GM19193 (cell line): Measurements from ENCODE around the gene CLEC20A.

Source experiments
- POLR2A ChIP-seq: IDR thresholded peaks from 4 replicates; pipeline ENCODE4 v1.6.1; 2011; ENCODE audit not compliant: insufficient read depth, insufficient read length; ENCODE audit errors: extremely low read depth

Gene CLEC20A

DNA sequence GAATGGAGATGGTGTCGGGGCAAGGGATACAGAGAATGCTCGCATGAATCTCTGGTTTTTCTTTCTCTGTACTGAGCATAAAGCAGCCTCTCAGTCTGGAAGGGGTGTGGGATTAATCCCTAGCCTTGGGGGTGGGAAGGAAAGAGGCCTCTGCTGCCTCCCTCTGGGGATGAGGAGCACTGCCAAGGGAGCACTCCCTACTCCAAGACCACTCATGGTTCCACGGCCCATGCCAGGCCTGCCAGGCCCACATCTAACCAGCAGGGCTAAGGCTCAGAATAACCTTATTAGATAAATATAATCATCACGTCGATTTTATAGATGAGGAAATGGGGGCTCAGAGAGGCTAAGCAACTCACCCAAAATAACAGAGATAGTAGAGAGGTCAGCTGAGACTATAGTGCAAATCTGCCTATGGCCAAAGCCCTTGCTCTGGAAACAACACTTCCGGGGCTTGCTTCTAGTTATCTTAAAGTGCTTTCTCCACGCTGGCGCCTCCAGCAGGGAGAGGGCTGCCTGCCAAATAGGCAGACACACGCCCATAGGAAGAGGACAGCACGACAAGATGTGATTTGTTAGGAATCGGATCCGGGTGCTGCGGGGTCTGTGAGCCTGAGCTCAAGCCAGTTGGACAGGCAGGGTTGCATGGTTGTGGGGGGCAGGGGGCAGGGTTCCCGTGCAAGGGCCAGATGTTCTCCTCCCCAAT lies 16.7 kb upstream of the CLEC20A start:
- TF ChIP-seq POLR2A = no peak

GRCh38 chr1:178512566-178513277 lies 16.0 kb upstream of the CLEC20A start, which contains the start of gene TEX35:
Gene TEX35, plus strand, starts transcription at chr1:178513109. Its CDS starts 80 bp downstream, at chr1:178513189.
- no peak for TF ChIP-seq POLR2A

DNA sequence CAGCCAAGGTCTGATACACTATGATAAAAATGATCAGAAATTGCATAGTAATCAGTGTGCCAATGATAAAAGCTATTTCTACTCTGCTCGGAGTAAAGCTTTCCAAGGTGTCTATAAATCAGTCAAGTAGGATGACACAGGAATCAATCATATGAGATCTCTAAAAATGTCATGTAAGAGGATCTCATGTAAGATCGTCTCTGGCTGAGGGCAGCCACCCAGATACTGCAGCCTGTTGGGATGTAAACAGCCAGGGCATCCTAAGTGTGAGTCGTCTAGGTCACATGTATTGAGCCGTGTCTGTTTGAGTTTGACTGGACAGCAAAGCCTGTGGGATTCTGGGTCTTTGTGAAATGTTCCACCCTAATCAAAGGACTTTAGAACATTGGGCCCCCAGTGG lies 13.4 kb upstream of the CLEC20A start:
- no peak for TF ChIP-seq POLR2A

DNA sequence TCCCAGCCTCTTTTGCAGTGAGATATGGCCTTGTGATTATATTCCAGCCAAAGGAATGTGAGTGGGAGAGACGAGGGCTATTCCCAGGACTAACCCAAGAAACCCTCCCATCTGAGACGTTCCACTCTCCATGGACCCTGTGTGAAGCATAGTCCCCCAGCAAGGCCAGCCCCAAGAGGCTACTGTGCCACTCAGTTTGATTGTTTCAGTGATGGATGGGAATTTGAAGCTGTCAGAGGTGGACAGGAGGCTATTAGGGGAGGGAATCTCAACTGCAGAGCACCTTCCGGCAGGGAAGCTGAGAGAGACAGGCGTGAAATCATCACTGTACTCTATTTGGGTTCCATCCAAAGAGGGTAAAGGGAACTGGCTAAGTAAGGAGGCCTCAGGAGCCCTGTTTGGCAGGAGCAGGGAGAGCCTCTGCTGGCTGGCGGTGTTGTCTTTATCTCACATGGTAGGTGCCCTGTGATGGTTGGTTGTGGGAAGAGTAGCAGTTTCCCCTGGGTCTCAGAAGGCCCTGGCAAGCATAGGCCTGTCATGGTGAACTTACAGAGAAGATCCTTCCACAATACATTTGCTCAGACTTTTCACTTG lies 12.7 kb upstream of the CLEC20A start:
- TF ChIP-seq POLR2A = no peak

DNA sequence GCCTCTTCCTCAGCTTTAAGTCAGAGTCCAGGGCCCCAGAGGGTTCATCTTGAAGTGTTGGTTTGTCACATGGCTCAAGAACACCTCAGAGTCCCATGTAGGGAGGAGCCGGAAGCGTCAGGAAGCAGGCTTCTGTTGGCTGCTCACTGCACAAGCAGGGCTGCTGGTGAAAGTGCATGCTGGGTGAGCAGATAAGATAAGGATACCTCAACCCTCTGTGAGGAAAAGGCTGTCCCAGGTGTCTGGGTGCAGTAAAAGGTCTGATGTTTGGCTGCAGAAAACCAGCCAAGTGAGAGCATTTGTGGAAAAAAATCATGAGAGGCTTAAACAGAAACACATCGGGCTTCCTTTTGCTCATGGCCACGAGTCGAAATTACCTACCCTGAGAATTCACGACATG lies 9.9 kb upstream of the CLEC20A start:
- TF ChIP-seq POLR2A = no peak

DNA sequence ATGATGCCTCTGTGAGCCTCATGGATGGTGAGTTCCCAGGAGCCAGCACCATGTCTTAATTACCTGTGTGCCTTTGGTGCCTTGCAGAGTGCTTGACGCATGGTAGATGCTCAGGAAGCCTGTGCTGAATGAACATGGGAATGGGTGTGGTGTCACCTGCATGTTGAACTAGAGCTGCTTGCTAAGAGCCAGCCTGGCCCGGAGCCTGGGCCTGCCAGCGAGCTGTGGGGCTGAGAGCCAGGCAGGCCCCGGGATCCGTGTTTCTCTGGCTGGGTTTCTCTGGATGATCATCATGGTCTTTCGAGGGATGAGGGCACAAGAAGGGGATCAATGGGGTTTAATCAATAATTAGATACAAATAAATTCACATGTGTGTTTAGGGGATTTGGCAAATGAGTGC lies 9.4 kb upstream of the CLEC20A start:
- TF ChIP-seq POLR2A = no peak

- TF ChIP-seq POLR2A = no peak
Measured at GRCh38 chr1:178504286-178504685, 7.5 kb upstream of the CLEC20A start.

- no peak for TF ChIP-seq POLR2A
Measured at GRCh38 chr1:178503849-178504248, 7.1 kb upstream of the CLEC20A start.

DNA sequence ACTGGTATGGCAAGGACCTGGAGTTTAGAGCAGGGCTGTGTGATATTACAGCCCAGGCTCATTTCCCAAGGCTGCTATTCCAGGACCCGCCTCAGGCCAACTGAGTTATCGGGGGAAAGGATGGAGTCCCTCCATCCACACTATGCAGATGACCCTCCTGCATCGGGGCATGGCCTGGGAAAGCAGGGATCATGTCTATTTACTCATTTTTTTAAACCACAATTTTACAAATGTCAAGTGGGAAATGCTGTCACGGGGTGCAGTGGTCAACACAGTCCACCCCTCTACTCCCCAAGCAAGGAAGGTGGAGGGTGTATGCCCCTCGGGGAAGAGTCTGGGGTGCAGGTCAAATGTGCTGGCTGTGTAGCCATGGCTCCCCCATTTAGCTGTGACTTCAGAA lies 6.1 kb upstream of the CLEC20A start:
- TF ChIP-seq POLR2A = no peak

DNA sequence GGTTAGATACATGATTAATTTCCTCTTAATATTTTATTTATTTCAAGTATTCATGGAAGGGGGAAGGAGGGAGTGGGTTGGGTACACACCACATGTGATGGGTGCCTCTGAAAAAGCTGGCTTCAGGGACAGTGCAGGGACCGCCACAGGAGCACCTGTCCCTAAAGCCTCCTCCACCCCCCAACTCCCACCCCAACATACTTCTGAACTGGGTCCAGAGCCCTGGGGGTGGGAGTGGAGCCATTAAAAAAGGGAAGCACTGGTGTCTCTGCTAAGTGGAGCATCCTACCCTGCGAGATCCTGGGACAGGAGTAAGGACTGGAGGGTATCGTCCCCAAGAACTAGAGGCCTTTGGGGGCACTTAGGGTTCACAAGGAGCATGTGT lies 5.6 kb upstream of the CLEC20A start:
- no peak for TF ChIP-seq POLR2A

DNA sequence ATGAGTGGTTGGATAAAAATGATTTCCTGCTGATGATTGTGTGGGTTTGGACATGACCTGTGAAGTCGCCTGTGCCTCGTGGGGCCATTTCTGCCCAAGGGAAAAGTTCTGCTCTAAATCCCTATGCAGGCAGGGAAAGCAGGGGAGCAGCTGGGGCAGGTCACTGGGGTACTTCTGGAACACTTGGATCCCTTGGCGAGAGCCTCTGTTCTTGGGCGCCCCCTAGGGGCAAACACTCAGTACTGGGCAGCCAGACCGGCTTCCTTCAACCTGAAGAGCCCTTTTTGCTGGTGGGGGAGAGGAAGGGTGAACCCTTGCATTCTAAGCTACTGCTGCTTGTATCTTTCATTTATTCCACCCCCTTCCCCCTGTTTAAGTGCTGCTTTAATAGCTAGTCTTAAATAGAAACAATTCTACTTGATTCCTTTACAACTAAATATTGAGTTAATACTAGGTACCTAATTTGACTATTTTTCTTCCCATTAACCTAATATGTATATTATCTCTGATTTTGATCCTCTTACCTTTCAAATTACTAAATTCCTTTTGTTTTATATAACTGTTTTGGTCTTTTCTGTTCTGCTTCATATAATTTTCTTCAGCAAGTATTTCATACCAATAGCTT lies 5.1 kb upstream of the CLEC20A start:
- no peak for TF ChIP-seq POLR2A

DNA sequence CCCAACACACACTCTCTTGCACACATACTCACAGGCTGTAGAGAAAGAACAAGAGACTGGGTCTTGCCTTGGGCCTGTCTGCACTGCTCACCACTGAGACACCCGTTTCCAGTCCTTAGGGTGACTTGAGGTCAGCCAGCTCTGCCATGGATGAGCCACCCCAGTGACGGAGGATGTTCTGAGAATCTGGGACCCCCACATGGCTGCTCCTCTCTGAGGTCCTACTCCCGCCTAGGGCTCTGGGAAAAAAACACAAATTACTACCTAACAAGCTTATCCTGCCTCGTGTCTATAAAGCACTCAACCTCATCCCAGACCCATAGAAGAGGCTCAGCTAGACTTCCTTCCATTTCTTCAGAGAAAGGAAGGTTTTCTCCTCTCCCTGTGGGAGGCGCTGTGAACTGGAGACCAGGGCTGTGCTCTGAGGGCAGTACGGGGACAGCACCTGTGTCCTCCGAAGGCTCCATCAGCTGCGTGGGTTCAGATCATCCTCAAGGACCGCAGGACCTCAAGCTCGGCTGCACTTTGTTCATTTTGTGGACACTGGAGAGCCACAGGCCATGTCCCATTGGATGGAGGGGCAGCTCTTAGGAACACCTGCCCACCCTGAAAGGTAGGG lies 4.3 kb upstream of the CLEC20A start:
- no peak for TF ChIP-seq POLR2A

- TF ChIP-seq POLR2A = no peak
Measured at GRCh38 chr1:178500091-178500770, 3.5 kb upstream of the CLEC20A start.

GRCh38 chr1:178498896-178499675 lies 2.3 kb upstream of the CLEC20A start:
- no peak for TF ChIP-seq POLR2A

- TF ChIP-seq POLR2A = no peak
Measured at GRCh38 chr1:178497903-178498478, 1.2 kb upstream of the CLEC20A start.
